Measurements from ENCODE around the gene ASRGL1.
"Not testable (repeated sequence)": the region's sequence is repeated elsewhere in the genome, so short reads cannot be mapped to it uniquely, and the experiment has no call there.

ASRGL1 gene

DNA sequence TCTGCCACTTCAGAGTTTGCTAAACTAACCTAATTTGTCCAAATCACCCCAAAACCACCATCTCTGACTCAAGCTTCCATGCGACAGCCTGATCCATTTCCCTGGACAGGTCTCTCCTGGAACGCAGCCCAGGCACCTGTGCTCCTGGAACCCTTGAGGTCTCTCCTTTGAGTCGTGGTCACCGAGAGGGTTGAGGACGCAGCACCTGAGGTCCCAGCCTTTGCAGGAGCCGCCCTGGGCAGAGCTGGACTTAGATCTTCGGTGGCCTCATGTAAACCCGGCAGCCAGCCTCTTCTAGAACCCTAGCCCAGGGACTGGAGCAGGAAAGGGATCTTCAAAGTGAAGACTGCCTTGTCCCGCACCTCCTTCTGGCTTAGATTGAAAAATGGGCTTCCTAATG, 37.6 kb downstream of the ASRGL1 start:
- Histone ChIP-seq H3K36me3 (no peaks in the 10 kb centered on the region), H3K27me3 (no peaks in the 10 kb centered on the region), H3K27ac (no peak overlapping the region), H3K9me3 (no peaks in the 10 kb centered on the region), H3K4me1 (ENCODE audit: control insufficient read depth in 1 of 2, insufficient read depth in 1 of 2, low read depth in 1 of 2, low read length in 1 of 2) (peaks cover 5 to 13% of the 10 kb centered on the region in 2 experiments), H3K4me3 (ENCODE audit: low read depth in 1 of 2, low read length in 1 of 2) (no peak overlapping the region)
- TF ChIP-seq, protein P1, sequence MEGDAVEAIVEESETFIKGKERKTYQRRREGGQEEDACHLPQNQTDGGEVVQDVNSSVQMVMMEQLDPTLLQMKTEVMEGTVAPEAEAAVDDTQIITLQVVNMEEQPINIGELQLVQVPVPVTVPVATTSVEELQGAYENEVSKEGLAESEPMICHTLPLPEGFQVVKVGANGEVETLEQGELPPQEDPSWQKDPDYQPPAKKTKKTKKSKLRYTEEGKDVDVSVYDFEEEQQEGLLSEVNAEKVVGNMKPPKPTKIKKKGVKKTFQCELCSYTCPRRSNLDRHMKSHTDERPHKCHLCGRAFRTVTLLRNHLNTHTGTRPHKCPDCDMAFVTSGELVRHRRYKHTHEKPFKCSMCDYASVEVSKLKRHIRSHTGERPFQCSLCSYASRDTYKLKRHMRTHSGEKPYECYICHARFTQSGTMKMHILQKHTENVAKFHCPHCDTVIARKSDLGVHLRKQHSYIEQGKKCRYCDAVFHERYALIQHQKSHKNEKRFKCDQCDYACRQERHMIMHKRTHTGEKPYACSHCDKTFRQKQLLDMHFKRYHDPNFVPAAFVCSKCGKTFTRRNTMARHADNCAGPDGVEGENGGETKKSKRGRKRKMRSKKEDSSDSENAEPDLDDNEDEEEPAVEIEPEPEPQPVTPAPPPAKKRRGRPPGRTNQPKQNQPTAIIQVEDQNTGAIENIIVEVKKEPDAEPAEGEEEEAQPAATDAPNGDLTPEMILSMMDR (IDR thresholded peaks at IDR 0.05): no peak

DNA sequence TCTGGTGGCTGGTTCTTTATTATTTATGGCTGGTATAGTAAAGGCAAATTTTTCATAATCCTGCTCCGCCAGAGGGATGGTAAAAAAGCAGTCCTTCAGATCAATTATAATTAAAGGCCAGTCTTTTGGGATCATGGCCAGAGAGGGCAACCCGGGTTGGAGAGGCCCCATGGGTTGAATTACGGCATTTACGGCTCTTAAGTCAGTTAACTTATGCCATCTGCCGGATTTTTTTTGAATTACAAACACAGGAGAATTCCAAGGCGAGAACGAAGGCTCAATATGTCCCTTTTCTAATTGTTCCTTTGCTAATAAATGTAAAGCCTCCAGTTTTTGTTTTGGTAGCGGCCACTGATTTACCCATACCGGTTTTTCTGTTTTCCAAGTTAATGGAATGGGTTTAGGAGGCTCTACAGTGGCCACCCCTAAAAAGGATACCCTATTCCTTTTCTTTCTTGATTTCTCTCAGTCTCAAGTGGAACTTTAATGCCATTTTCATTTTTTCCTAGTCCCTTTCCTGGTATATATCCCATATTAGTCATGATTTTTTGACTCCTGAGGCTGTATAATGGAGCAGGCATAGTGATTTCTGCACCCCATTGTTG, 41.3 kb downstream of the ASRGL1 start:
- H3K4me1 ChIP-seq (ENCODE audit: control insufficient read depth in 1 of 2, insufficient read depth in 1 of 2, low read depth in 1 of 2, low read length in 1 of 2): peaks cover 5 to 13% of the 10 kb centered on the region in 2 experiments
- not testable (repeated sequence) for H3K4me3 ChIP-seq (ENCODE audit: low read depth in 1 of 2, low read length in 1 of 2); H3K27me3 ChIP-seq; H3K9me3 ChIP-seq; H3K27ac ChIP-seq; H3K36me3 ChIP-seq
- TF ChIP-seq, protein P1 (IDR thresholded peaks at IDR 0.05): peak; percentile 42

DNA sequence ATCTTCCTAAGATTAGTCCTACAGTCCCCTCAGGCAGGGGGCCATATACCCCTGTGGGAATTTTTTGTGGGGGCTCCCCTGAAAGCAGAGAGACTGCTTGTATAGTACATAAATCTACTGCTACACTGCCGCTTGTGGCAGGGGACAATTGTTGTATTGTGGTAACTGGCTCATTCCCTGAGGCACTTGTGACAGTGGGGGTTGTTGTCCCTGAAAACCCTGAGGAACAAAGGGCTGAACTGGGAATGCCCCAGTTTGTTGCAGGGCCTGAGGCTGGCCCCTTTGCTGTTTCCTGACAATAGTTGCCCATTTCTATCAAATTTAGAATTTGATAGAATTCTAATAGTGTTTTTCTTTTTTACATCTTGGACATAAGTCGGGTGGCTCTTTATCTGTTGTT, 42.3 kb downstream of the ASRGL1 start:
- not testable (repeated sequence) for H3K9me3 ChIP-seq; H3K27ac ChIP-seq; H3K36me3 ChIP-seq; H3K4me3 ChIP-seq (ENCODE audit: low read depth in 1 of 2, low read length in 1 of 2); H3K27me3 ChIP-seq
- peaks cover 5 to 13% of the 10 kb centered on the region in 2 experiments for H3K4me1 ChIP-seq (ENCODE audit: control insufficient read depth in 1 of 2, insufficient read depth in 1 of 2, low read depth in 1 of 2, low read length in 1 of 2)

DNA sequence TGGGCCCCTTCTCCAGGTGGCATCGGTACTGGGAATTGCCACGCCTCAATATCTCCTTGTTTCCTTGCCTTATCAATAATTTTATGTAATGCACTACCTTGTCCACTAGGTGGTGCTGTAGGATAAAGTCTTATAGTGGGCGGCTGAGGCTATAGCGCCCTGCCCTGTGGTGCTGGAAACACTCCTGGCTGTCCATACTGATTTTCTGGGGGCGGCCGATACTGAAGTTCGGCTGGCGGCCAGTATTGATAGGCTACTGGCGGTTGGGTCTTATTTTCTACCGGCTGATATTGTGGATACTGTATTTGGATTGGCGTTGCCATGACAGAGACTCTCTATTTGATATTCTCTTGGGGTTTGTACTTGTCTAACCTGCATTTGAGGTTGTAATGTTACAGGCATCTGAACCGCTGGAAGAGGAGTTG, 43.6 kb downstream of the ASRGL1 start:
- TF ChIP-seq, protein P1 (IDR thresholded peaks at IDR 0.05): peak; percentile 82
- H3K27me3 ChIP-seq; H3K4me3 ChIP-seq (ENCODE audit: low read depth in 1 of 2, low read length in 1 of 2); H3K9me3 ChIP-seq; H3K27ac ChIP-seq; H3K36me3 ChIP-seq: not testable (repeated sequence)
- peaks cover 5 to 13% of the 10 kb centered on the region in 2 experiments for H3K4me1 ChIP-seq (ENCODE audit: control insufficient read depth in 1 of 2, insufficient read depth in 1 of 2, low read depth in 1 of 2, low read length in 1 of 2)

DNA sequence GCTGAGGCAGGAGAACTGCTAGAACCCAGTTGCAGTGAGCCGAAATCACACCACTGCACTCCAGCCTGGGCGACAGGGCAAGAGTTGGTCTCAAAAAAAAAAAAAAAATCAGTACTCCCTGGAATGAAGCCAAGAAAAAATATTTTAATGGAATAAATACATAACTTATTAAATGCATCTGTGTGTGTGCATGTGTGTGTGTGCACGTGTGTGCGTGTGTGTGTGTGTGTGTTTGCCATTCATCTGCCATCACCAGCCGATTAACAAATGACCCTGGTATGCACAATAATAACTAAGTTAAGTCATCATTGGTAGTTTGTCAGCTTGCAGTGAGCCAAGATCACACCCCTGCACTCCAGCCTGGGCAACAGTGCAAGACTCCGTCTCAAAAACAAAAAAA, 46.6 kb downstream of the ASRGL1 start:
- Histone ChIP-seq H3K4me3 (ENCODE audit: low read depth in 1 of 2, low read length in 1 of 2) (no peak overlapping the region), H3K27me3 (no peaks in the 10 kb centered on the region)
- TF ChIP-seq, protein P1 (IDR thresholded peaks at IDR 0.05): no peak

DNA sequence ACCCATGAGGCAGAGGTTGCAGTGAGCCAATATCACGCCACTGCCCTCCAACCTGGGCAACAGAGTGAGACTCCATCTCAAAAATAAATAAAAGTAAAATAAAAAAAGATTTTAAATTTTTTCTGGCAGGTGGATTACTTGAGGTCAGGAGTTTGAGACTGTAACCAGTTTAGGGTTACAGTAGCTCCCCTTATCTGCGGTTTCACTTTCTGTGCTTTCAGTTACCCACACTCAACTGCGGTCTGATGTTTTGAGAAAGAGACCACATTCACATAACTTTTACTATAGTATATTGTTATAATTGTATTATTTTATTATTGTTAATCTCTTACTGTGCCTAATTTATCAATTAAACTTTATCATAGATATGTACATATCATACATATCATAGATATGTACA, 48.8 kb downstream of the ASRGL1 start:
- not testable (repeated sequence) for H3K4me3 ChIP-seq (ENCODE audit: low read depth in 1 of 2, low read length in 1 of 2); H3K27me3 ChIP-seq; H3K27ac ChIP-seq; H3K9me3 ChIP-seq; H3K4me1 ChIP-seq (ENCODE audit: control insufficient read depth in 1 of 2, insufficient read depth in 1 of 2, low read depth in 1 of 2, low read length in 1 of 2)
- H3K36me3 ChIP-seq: peaks cover 13% of the 10 kb centered on the region

More for the DNA sequence above, 46.6 kb downstream of the ASRGL1 start:
- Histone ChIP-seq H3K36me3 (peaks cover 4% of the 10 kb centered on the region), H3K4me1 (ENCODE audit: control insufficient read depth in 1 of 2, insufficient read depth in 1 of 2, low read depth in 1 of 2, low read length in 1 of 2) (peaks cover 4 to 7% of the 10 kb centered on the region in 2 experiments), H3K9me3 (no peaks in the 10 kb centered on the region), H3K27ac (no peak overlapping the region)
